ENCODE measurements around the gene COQ8A.
"Not testable (repeated sequence)": the region's sequence is repeated elsewhere in the genome, so short reads cannot be mapped to it uniquely, and the experiment has no call there.

COQ8A gene

GRCh38 chr1:226953175-226953800 lies 13.2 kb downstream of the COQ8A start:
- no peak for DNase-seq

DNA sequence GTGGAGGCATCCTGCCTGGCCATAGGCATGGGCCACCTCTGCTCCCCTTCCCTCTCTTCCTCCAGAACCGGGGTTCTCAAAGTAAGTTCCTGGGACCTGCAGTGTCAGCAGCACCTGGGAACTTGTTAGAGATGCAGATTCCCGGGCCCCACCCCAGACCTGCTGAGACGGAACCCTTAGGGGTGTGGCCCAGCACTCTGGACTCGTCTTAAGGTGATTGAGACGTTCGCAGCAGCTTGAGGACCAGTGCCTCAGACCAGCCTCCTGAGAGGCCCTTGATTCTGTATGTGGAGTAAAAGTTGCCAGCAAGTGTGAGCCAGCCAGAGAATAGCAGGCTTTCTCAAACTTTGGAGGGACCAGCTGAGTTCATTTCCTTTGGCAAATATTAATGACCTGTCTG lies 14.2 kb downstream of the COQ8A start:
- no peak for DNase-seq

- no peak for DNase-seq
These were observed 14.7 kb downstream of the COQ8A start for GRCh38 chr1:226954777-226955176.

DNA sequence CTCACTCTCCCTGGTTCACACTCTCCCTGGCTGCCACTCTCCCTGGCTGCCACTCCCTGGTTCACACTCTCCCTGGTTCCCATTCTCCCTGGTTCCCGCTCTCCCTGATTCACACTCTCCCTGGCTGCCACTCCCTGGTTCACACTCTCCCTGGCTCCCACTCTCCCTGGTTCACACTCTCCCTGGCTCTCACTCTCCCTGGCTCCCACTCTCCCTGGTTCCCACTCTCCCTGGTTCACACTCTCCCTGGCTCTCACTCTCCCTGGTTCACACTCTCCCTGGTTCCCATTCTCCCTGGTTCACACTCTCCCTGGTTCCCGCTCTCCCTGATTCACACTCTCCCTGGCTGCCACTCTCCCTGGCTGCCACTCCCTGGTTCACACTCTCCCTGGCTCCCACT lies 15.8 kb downstream of the COQ8A start:
- not testable (repeated sequence) for DNase-seq

DNA sequence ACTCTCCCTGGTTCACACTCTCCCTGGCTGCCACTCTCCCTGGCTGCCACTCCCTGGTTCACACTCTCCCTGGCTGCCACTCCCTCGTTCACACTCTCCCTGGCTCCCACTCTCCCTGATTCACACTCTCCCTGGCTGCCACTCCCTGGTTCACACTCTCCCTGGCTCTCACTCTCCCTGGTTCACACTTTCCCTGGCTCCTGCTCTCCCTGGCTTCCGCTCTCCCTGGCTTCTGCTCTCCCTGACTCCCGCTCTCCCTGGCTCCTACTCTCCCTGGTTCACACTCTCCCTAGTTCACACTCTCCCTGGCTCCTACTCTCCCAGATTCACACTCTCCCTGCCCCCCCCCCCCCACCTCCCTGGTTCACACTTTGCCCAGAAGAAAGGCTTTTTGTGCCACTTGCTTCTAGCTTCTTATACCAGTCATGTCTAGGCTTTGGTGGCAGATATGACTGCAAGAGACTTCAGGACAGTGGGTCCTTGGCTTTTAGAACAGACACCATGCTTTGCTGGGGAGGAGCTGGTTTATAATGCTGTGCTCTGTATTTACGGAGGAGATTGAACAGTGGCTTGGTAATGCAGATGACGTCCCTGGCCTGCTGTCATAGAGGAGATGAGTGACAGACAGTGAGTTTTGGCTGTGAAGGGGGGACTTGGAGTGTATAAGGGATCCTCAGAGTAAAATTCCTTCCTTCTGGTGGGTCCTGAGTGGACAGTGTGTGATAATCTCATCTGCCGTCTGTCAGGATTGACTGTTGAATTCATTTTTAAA lies 17.0 kb downstream of the COQ8A start:
- no peak for DNase-seq

DNA sequence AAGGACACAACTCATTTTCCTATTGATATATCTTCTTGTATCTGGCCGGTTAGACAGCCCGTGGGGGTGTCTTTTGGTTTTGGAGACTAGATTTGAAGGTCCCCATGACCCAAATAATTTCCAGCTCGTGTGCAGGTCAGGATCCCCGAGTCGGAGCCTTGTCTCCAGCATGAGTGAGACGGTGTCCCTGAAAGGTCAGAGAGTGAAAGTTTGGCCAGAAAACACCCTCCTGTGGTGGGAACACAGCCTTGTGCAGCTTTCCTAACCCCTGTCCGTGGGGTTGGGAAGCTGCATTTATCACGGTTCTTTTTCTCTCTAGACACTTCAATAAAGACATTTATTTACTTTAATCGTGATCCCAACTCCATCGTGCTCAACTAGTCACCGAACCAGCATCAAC lies 17.6 kb downstream of the COQ8A start:
- no peak for DNase-seq

- DNase-seq: no peak
These were observed 18.2 kb downstream of the COQ8A start for GRCh38 chr1:226958300-226958699.

GRCh38 chr1:226960256-226960655 lies 20.2 kb downstream of the COQ8A start:
- DNase-seq: no peak

GRCh38 chr1:226960944-226961765 lies 21.1 kb downstream of the COQ8A start:
- no peak for DNase-seq

GRCh38 chr1:226962421-226963391 lies 22.6 kb downstream of the COQ8A start:
- no peak for DNase-seq

DNA sequence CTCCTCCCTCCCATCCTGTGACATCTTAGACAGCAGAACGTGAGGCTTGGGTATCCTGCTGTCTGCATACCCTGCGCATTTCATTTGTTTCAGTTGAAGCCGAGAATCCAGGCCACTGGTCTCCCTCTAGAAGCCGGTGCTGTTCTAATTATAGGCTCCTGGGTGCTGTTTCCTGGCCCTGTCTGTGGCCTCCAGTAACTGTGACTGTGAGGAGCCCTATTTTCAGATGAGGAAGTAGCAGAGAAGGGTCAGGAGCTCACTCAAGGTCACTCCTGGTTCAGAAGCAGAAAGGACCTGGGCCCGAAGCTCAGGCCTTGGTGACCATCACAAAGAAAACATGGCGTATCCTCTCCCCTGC lies 24.0 kb downstream of the COQ8A start:
- peak; percentile 87 for DNase-seq

- no peak for DNase-seq
These were observed 24.8 kb downstream of the COQ8A start for GRCh38 chr1:226964611-226965486.

DNA sequence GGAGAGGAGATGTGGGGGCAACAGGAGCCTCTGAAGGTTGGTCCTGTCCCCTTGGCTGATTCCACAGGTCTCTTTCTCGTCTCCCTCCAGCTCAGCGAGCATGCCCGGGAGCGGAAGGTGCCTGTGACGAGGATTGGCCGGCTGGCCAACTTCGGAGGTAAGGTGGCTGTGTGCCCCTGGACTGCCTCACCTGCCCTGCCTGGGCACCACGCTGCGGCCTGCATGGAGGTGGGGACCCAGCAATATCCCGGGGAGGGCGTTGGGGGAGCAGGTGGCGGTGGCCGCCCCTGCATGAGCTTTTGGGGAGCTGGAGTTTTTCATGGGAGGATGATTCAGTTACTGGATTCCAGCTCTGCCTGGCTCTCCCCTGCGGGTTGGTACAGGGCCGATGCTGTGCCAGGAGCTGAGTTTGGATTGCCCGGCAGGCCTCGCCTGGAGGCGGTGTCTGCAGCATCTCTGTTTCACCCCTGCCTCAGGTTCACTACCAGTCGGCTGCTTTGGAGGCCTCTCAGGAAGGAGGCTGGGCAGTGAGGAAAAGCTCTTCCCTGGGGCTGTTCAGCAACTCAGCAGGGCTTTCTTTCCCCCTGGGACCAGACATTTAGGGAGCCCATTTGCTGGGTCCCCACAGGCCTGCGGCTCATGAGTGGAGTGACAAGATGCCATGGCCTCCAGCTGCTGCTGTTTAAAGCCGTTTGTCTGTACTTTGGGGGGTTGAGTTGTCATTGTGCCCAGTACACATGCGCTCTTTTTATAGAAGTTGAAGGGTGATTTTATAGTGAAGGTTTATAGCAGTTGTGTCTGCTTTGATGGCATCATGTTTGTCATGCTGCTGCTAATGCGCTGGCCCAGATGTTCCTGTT lies 25.7 kb downstream of the COQ8A start:
- no peak for DNase-seq

DNA sequence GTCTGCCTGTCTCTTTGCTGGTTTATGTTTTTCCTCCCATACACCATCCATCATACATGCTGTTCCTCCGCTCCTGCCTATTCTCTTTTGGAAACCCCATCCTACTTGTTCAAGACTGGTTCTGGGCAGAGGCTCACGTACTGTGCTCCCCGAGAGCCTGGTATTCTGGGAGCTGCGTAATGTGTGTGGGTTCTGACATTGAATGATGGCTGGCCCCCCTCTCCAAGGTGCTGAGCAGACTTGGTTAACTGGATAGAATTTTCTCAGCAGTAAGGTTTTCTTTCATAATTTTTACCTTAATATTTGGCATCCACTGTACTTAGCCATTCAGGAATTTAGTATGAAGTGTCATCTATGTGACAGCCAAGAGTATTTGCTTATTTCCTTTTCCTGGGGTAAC lies 26.6 kb downstream of the COQ8A start:
- DNase-seq: no peak

DNA sequence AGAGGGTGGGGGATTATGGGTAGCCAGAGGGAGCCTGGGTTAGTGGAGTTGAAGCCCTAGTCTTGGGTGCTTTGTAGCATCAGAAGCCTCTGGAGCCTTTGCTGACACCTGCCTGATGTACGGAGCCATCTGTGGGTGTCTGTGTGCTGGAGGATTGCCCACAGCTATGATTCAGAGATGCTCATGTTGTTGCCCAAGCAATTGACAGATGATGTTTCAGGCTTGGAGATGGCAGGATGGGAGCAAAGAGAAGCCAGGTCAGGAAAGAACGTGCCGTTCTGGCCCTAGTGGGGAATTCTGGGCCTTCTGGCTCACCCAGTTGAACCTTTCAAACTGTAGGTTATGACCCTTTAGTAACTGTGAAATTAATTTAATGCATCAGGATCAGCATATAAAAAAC lies 27.6 kb downstream of the COQ8A start:
- peak; percentile 8 for DNase-seq

- DNase-seq: no peak
These were observed 31.7 kb downstream of the COQ8A start for GRCh38 chr1:226971765-226972164.

- DNase-seq: no peak
These were observed 32.8 kb downstream of the COQ8A start for GRCh38 chr1:226972931-226973330.

- DNase-seq: no peak
These were observed 33.3 kb downstream of the COQ8A start for GRCh38 chr1:226973371-226973897.

- no peak for DNase-seq
These were observed 33.9 kb downstream of the COQ8A start for GRCh38 chr1:226973898-226974543.
